Measurements from ENCODE around the gene ZNF621.

DNA sequence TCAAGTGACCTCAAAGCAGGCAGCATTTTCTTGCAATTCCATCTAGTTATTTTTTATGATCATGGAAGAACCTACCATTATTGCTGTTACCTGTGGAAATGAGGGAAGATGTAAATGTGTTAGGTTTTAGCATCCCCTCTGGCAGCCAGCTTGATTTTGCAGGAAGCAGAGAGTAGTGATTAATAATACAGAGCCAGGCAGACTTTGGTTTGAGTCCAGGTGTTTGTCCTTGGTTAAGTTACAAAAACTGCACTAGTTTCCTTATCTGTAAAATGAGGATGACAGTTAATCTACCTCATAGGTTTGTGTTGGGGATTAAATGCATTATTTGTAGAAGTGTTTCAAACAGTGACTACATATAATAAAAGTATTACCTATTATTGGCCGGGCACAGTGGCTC lies 6.7 kb upstream of the ZNF621 start:
- TF ChIP-seq, protein P1, sequence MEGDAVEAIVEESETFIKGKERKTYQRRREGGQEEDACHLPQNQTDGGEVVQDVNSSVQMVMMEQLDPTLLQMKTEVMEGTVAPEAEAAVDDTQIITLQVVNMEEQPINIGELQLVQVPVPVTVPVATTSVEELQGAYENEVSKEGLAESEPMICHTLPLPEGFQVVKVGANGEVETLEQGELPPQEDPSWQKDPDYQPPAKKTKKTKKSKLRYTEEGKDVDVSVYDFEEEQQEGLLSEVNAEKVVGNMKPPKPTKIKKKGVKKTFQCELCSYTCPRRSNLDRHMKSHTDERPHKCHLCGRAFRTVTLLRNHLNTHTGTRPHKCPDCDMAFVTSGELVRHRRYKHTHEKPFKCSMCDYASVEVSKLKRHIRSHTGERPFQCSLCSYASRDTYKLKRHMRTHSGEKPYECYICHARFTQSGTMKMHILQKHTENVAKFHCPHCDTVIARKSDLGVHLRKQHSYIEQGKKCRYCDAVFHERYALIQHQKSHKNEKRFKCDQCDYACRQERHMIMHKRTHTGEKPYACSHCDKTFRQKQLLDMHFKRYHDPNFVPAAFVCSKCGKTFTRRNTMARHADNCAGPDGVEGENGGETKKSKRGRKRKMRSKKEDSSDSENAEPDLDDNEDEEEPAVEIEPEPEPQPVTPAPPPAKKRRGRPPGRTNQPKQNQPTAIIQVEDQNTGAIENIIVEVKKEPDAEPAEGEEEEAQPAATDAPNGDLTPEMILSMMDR (IDR thresholded peaks at IDR 0.05) = no peak
- TF ChIP-seq POLR2AphosphoS5 (IDR thresholded peaks at IDR 0.05; ENCODE audit: insufficient read depth in 1 of 2, low read depth in 1 of 2) = no peak
